ENCODE results near the gene DDA1. TPM values are rescaled to one million over a fixed set of nuclear protein-coding genes. Genes with fewer than 3 reads are reported as not detected.
A peak's percentile ranks its signal among the peaks of the same experiment; 100 is the strongest.

DDA1 gene
- total and polyA plus RNA-seq, 9 of the 15 experiments (the other 6 are each of a cell fraction or from before 2014, with no cell fraction given) = 1.4 to 83.8 (median 33.8) TPM

- no peak for TF ChIP-seq ZBTB43 (CRISPR knock-in tag; IDR thresholded peaks at IDR 0.05)
- no peak for TF ChIP-seq ZNF668 (CRISPR knock-in tag; IDR thresholded peaks at IDR 0.05)
- TF ChIP-seq ERF (CRISPR knock-in tag; IDR thresholded peaks at IDR 0.05) = no peak
- no peak for TF ChIP-seq STAT5B (CRISPR knock-in tag; IDR thresholded peaks at IDR 0.05)
- TF ChIP-seq TFE3 (CRISPR knock-in tag; IDR thresholded peaks at IDR 0.05) = no peak
- no peak for TF ChIP-seq ZNF586 (CRISPR knock-in tag; conservative IDR thresholded peaks at IDR 0.05)
- TF ChIP-seq ZNF445 (CRISPR knock-in tag; IDR thresholded peaks at IDR 0.05; ENCODE audit: low read depth) = no peak
- TF ChIP-seq ZNF280B (CRISPR knock-in tag; IDR thresholded peaks at IDR 0.05) = no peak
- TF ChIP-seq ZNF175 (CRISPR knock-in tag; IDR thresholded peaks at IDR 0.05; ENCODE audit: low read depth) = no peak
- no peak; the same call in 1 of the 2 replicates for TF ChIP-seq NR1H2 (CRISPR knock-in tag; IDR thresholded peaks at IDR 0.05)
- TF ChIP-seq ZBTB40 (IDR thresholded peaks at IDR 0.05) = 0 out of 2 replicates have a peak, but pooled peaks have one; percentile 38
- no peak for TF ChIP-seq ZBTB40 (CRISPR knock-in tag; IDR thresholded peaks at IDR 0.05)
- no peak; the same call in 1 of the 2 replicates for TF ChIP-seq ARID2 (IDR thresholded peaks at IDR 0.05)
These were observed 16.9 kb upstream of the DDA1 start (continued) for GRCh38 chr19:17292301-17293074.

Data from K562 (cell line).